Activated CD8-positive, alpha-beta memory T cell treated with anti-CD3 and anti-CD28 coated beads, Interleukin-2, amount 50 U/mL, for 24 hours (primary cell): ENCODE data around the gene WFIKKN1.

Experiments
- DNase-seq: peaks from one replicate; pipeline ENCODE4 v3.0.0-alpha.2; 2020; ENCODE audit errors: extremely low read depth

Gene WFIKKN1

DNA sequence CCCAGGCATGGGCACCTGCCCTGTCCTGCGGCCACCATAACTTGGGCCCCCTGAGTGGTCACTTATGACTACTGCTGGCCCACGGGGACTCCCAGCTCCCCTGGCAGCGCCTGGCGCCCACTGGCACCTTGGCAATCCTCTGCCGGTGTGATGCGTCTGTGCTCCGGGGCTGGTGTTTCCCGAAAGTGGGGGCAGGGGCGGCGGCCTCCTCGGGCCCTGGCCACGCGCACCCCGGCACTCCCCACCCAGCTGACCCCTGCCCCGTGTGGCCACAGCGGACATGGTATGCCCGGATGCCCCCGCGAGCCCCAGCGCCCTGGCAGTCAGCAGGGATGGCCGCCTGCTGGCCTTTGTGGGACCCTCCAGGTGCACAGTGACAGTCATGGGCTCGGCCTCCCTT, 26.7 kb downstream of the WFIKKN1 start:
- DNase-seq = no peak

GRCh38 chr16:658679-659571, 28.1 kb downstream of the WFIKKN1 start:
- DNase-seq = no peak

- no peak for DNase-seq
Observed at GRCh38 chr16:659618-660017, 28.8 kb downstream of the WFIKKN1 start.

GRCh38 chr16:660132-660458, 29.3 kb downstream of the WFIKKN1 start:
- DNase-seq = no peak

- DNase-seq = no peak
Observed at GRCh38 chr16:660459-661183, 29.8 kb downstream of the WFIKKN1 start.

DNA sequence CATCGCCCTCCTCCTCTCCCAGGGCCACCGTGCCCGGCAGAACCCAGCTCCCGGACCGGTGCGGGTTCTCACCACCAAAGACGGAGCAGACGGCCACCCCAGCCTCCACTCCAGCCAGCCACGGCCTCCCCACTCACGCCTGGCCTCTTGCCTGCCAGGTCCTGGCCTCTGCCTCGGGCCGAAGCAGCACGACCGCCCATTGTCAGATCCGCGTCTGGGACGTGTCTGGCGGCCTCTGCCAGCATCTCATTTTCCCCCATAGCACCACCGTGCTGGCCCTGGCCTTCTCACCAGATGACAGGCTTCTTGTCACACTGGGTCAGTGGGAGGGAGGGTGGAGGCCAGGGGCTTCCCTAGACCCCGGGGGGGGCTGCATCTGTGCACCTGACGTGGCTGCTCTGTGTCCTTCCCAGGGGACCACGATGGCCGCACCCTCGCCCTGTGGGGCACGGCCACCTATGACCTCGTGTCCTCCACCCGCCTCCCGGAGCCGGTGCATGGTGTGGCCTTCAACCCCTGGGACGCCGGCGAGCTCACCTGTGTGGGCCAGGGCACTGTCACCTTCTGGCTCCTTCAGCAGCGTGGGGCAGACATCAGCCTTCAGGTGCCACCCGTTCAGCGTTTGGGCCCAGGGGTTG, 30.5 kb downstream of the WFIKKN1 start:
- DNase-seq = no peak

DNA sequence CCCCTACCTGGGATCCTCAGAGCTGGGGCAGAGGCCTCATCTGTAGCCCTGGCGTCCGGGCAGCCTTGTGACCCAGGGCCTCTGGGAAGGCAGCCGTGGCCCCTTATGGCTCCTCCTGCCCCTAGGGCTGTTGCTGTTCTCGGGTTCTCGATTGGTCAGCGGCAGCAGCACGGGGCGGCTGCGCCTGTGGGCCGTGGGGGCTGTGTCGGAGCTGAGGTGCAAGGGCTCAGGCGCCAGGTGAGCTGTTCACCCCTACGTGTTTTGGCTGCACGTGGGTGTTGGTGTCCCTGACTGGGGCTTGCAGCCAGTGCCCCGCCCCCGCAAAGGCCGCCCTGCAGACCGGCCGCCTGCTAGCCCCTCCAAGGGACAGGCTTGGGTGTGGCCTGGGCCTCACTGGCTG, 31.3 kb downstream of the WFIKKN1 start:
- no peak for DNase-seq

GRCh38 chr16:662597-662996, 31.8 kb downstream of the WFIKKN1 start:
- DNase-seq = no peak

DNA sequence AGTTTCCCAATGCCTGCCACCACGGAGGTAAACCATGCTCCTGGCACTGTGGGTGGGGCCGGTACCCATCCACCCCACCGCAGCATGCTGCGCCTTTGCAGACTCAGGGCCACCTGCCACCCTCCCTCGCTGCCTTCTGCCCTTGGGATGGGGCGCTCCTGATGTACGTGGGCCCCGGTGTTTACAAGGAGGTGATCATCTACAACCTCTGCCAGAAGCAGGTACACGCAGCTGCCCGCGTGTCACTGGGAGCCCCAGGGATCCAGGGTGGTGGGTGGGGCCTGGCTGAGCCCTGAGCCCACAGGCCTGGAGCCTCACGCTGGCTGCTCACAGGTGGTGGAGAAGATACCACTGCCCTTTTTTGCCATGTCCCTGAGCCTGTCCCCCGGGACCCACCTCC, 35.8 kb downstream of the WFIKKN1 start:
- no peak for DNase-seq

DNA sequence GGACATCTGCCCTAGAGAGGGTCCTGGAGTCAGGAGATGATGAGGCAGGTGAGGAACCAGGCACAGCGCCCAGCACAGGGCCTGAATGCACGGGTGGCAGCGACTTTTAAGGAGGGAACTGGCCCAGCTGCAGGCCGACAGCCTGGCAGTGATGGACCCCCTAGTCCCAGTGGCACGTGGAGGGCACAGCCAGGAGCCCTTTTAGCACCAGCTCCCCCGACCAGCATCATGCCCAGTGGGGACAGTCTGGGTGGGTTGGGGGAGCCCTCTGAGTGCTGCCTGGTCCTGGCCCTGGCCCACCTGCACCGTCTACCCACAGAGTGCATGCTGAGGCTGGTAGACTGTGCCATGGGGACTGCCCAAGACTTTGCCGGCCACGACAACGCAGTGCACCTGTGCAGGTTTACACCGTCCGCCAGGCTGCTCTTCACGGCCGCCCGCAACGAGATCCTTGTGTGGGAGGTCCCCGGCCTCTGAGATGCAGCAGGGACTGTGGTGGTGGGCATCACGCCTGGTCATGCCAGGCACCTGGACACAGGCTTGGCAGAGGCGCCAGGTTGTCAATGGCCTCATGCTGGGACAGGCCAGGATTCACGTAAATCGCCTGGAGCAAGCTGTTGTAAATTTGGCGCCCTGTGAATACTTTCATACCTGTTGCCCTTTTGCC, 36.5 kb downstream of the WFIKKN1 start:
- DNase-seq = no peak

GRCh38 chr16:667780-668518, 37.2 kb downstream of the WFIKKN1 start, which contains the start of gene RHOT2:
TSS of gene RHOT2 (plus strand) at chr16:668132. CDS start at chr16:668200, 68 bp downstream.
- peak; percentile 81 for DNase-seq

- no peak for DNase-seq
Observed at GRCh38 chr16:668519-669171, 37.9 kb downstream of the WFIKKN1 start.

DNA sequence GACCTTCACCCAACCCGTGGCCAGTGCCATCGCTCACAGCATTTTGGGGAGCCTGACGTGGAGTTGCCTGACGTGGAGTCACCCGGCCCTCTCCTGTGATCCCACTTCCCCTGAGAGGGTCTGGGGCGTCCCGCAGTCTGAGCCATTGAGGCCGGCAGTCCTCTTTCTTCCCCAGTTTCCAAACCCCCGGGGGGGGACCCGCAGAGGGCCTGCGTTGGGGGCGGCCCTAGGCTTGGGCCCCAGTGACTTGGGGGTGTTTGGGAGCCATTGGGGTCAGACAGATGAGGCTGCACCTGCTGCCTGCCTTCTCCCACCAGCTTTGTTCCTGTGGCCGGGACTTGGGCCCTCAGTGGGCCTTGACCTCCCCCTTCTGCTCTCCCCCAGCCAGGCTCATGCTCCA, 38.9 kb downstream of the WFIKKN1 start:
- no peak for DNase-seq

- DNase-seq = no peak
Observed at GRCh38 chr16:670485-671352, 39.9 kb downstream of the WFIKKN1 start.

DNA sequence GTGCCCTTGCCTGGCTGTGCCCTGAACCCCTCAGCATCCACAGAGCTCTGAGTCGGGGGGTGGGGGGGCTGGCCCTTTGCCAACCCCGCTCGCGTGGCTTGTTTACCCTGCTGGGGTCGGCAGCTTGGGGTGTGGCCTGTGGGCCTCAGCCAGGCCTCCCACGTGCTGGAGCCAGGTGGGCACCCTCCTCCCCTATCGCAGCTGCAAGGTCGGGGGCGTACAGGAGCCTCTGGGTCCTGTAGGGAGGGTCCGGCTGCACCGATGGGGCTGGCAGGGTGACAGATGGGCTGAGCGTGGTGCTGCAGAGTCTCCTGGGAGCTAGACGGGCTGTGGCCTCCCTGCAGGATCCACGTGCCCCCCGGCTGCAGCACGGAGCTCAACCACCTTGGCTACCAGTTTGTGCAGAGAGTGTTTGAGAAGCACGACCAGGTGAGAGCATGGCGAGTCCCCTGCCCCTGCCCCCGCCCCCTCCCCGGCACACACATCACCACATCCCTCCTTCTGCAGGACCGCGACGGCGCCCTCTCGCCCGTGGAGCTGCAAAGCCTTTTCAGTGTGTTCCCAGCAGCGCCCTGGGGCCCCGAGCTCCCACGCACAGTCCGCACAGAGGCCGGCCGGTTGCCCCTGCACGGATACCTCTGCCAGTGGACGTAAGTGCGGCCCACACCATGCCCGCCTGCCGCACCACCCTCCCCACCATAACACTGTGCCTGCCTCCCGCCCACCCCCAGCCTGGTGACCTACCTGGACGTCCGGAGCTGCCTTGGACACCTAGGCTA, 40.8 kb downstream of the WFIKKN1 start:
- DNase-seq = no peak

DNA sequence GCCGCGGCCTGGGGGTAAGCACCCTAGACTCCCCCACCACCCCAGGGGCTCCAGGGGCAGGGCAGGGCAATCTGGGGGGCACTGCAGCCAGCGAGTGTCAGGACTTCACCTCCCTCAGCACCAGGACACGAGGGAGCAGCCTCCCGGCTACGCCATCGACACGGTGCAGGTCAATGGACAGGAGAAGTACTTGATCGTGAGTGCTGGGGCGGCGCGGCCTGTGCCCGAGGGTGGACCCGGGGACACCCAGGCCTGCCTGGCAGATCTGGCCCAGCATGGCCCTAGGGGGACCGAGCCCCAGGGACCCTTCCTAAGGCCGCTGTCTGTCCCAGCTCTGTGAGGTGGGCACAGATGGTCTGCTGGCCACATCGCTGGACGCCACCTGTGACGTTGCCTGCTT, 41.6 kb downstream of the WFIKKN1 start:
- DNase-seq = no peak

DNA sequence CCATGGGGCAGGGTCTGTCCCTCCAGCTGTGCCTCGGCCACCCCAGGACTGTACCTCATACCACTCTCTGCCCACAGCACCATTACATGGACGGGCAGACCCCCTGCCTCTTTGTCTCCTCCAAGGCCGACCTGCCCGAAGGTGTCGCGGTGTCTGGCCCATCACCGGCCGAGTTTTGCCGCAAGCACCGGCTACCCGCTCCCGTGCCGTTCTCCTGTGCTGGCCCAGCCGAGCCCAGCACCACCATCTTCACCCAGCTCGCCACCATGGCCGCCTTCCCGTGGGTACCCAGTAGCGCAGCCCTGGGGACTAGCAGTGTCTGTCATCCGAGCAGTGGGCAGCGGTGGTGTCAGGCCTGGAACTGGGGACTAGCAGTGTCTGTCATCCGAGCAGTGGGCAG, 42.1 kb downstream of the WFIKKN1 start:
- DNase-seq = no peak

GRCh38 chr16:673399-673991, 42.7 kb downstream of the WFIKKN1 start:
- DNase-seq = no peak
